Keratinocyte (primary cell): ENCODE measurements around the gene BATF. TPM values are rescaled to one million over a fixed set of nuclear protein-coding genes. Genes with fewer than 3 reads are reported as not detected.

Experiments used
- DNase-seq: peaks from one replicate; pipeline ENCODE4 v3.0.0-alpha.2; 2011; ENCODE audit warnings: low read depth, missing footprints, low spot score
- FAIRE-seq: peaks from 2 replicates; lab custom pipeline; 2011; peaks lifted over from hg19 to GRCh38; lab: Jason Lieb, UNC
- H2AFZ ChIP-seq: 2 replicates; pipeline ENCODE4 v1.6.0; 2012; ENCODE audit warnings: low read length, control low read depth, inconsistent platforms; ENCODE audit not compliant: control insufficient read depth
- H3K27ac ChIP-seq: 2 replicates; pipeline ENCODE4 v1.5.1; 2011; ENCODE audit warnings: low read length; ENCODE audit not compliant: control insufficient read depth, insufficient read depth
- H3K27me3 ChIP-seq: 3 replicates; pipeline ENCODE4 v1.6.0; 2011; ENCODE audit warnings: low read length; ENCODE audit not compliant: control insufficient read depth, insufficient read depth; ENCODE audit errors: extremely low read depth
- H3K36me3 ChIP-seq, 2 experiments: 2 replicates in 1 of 2; 3 replicates in 1 of 2; pipeline ENCODE4 v1.5.1; 2011; ENCODE audit warnings: low read length in 2 of 2, mild to moderate bottlenecking in 1 of 2; ENCODE audit not compliant: control insufficient read depth in 2 of 2, insufficient read depth in 2 of 2; ENCODE audit errors: extremely low read depth in 1 of 2
- H3K4me1 ChIP-seq: 3 replicates; pipeline ENCODE4 v1.5.1; 2011; ENCODE audit warnings: low read length; ENCODE audit not compliant: control insufficient read depth, insufficient read depth; ENCODE audit errors: extremely low read depth
- H3K4me2 ChIP-seq: 3 replicates; pipeline ENCODE4 v1.6.0; 2011; ENCODE audit warnings: low read depth, low read length; ENCODE audit not compliant: control insufficient read depth, insufficient read depth; ENCODE audit errors: extremely low read depth
- H3K4me3 ChIP-seq, 3 experiments: fragments of 200-600 bp in 1 of 3; sonication (generic) in 1 of 3; 2 replicates in 2 of 3; 3 replicates in 1 of 3; pipeline ENCODE4 v1.5.1; 2011 to 2016; ENCODE audit warnings: low read length in 3 of 3, mild to moderate bottlenecking in 3 of 3, control low read depth in 2 of 3, inconsistent platforms in 1 of 3, low read depth in 1 of 3, mixed read lengths in 1 of 3, mixed run types in 1 of 3, moderate library complexity in 1 of 3; ENCODE audit not compliant: control insufficient read depth in 2 of 3, insufficient read depth in 2 of 3; ENCODE audit errors: extremely low read depth in 1 of 3
- H3K79me2 ChIP-seq: 2 replicates; pipeline ENCODE4 v1.6.0; 2012; ENCODE audit warnings: low read length; ENCODE audit not compliant: control insufficient read depth, insufficient read depth
- H3K9ac ChIP-seq: 3 replicates; pipeline ENCODE4 v1.6.0; 2011; ENCODE audit warnings: low read length; ENCODE audit not compliant: control insufficient read depth, insufficient read depth; ENCODE audit errors: extremely low read depth
- H3K9me1 ChIP-seq: 3 replicates; pipeline ENCODE4 v1.6.0; 2011; ENCODE audit warnings: low read length; ENCODE audit not compliant: control insufficient read depth, insufficient read depth; ENCODE audit errors: extremely low read depth
- H3K9me3 ChIP-seq: 2 replicates; pipeline ENCODE4 v1.5.1; 2012; ENCODE audit warnings: low read depth, low read length; ENCODE audit not compliant: control insufficient read depth
- H4K20me1 ChIP-seq: 3 replicates; pipeline ENCODE4 v1.6.0; 2011; ENCODE audit warnings: low read length; ENCODE audit not compliant: control insufficient read depth, insufficient read depth; ENCODE audit errors: extremely low read depth
- EZH2 ChIP-seq: IDR thresholded peaks from one replicate; pipeline ENCODE4 v1.6.1; 2012; ENCODE audit warnings: inconsistent platforms, mild to moderate bottlenecking, low read length, moderate library complexity
- dilution Hi-C: fragments of 300-500 bp; cut with MboI; formaldehyde crosslinking; loops from one replicate; pipeline ENCODE4 v1.7.0; 2020; ENCODE audit warnings: low sequenced_read_pairs; ENCODE audit not compliant: extremely low pct_ligation_motif_present
- polyA plus RNA-seq, 5 experiments: library from polyadenylated mRNA; depleted of rRNA in 3 of 5; stranded (reverse) in 3 of 5; stranded (forward) in 1 of 5; unstranded in 1 of 5; fragments of >200 nt; gene quantifications; 1 replicate in 1 of 5; 2 replicates in 3 of 5; 3 replicates in 1 of 5; pipeline versions ENCODE4 v1.2.1 to v1.2.3, GENCODE V29; 2011 to 2012; ENCODE audit warnings: missing spikeins in 2 of 5, low read depth in 1 of 5, low replicate concordance in 1 of 5
- TF ChIP-seq, protein P1 (sequence below), 3 experiments: IDR thresholded peaks in 1 of 3; conservative IDR thresholded peaks in 1 of 3; optimal IDR thresholded peaks in 1 of 3; 2 replicates in 2 of 3; 3 replicates in 1 of 3; pipeline versions ENCODE3 to v1.5.1; 2011; ENCODE audit warnings: low read length in 3 of 3, mild to moderate bottlenecking in 3 of 3, moderate library complexity in 2 of 3, control low read depth in 1 of 3, inconsistent platforms in 1 of 3; ENCODE audit not compliant: insufficient read depth in 2 of 3; ENCODE audit errors: extremely low read depth in 1 of 3

BATF gene
- polyA plus RNA-seq, 1 donor (not counting 4 experiments of a cell fraction or from before 2014, with no cell fraction given) = not detected

DNA sequence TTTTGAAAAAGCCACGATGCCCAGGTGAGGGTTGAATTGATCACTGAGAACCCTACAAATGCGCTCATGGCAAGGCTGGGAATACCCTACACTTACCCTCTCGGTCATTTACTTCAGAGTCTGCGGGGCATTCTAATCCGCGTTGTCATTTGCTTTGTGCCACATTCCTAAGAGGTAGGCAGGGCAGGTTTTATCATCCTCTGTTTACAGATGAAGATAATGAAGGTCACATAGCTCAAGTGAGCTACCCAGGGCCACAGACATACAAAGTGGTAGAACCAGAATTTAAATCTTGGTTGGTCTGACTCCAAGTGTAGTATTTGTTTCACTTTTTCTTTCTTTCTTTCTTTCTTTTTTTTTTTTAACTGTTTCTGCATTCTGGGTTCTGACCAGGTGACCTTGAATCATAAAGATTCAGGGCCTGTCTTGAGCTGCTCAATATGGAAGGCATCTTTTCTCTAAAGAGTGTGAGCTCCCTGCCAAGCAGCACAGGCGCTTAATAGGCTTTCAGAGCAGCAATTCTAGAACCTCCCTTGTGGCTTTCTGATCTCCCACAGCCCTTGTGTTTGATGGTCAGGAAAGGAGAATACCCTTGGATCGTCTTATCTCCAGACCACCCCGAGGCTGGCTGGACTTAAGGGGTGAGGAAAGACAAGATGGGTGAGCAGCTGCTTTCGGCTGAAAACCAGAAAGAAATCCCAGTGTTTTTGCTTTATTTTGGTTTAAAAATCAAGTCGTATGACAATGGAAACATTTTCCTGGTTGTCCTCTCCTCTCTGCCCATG, 662 bp upstream of the BATF start:
- TF ChIP-seq EZH2 = no peak
- TF ChIP-seq, protein P1, sequence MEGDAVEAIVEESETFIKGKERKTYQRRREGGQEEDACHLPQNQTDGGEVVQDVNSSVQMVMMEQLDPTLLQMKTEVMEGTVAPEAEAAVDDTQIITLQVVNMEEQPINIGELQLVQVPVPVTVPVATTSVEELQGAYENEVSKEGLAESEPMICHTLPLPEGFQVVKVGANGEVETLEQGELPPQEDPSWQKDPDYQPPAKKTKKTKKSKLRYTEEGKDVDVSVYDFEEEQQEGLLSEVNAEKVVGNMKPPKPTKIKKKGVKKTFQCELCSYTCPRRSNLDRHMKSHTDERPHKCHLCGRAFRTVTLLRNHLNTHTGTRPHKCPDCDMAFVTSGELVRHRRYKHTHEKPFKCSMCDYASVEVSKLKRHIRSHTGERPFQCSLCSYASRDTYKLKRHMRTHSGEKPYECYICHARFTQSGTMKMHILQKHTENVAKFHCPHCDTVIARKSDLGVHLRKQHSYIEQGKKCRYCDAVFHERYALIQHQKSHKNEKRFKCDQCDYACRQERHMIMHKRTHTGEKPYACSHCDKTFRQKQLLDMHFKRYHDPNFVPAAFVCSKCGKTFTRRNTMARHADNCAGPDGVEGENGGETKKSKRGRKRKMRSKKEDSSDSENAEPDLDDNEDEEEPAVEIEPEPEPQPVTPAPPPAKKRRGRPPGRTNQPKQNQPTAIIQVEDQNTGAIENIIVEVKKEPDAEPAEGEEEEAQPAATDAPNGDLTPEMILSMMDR (optimal IDR thresholded peaks at IDR 0.05 in 1 of 3, IDR thresholded peaks at IDR 0.05 in 1 of 3, conservative IDR thresholded peaks at IDR 0.05 in 1 of 3; ENCODE audit: extremely low read depth in 1 of 3, insufficient read depth in 2 of 3, low read length in 3 of 3) = no peak
- H3K4me2 ChIP-seq = no peak overlapping the region
- H2AFZ ChIP-seq = no peak overlapping the region
- H3K9ac ChIP-seq = no peak overlapping the region
- H3K4me1 ChIP-seq = no peaks in the 10 kb centered on the region
- FAIRE-seq = no peak
- H3K27me3 ChIP-seq = peaks cover 6% of the 10 kb centered on the region
- no peaks in the 10 kb centered on the region for H3K9me1 ChIP-seq
- DNase-seq = no peak
- no peak overlapping the region for H3K4me3 ChIP-seq
- dilution Hi-C loops = no loop called here
- H3K9me3 ChIP-seq = no peaks in the 10 kb centered on the region
- H3K36me3 ChIP-seq = no peaks in the 10 kb centered on the region
- H3K27ac ChIP-seq = no peak overlapping the region
- no peaks in the 10 kb centered on the region for H4K20me1 ChIP-seq
- no peaks in the 10 kb centered on the region for H3K79me2 ChIP-seq

DNA sequence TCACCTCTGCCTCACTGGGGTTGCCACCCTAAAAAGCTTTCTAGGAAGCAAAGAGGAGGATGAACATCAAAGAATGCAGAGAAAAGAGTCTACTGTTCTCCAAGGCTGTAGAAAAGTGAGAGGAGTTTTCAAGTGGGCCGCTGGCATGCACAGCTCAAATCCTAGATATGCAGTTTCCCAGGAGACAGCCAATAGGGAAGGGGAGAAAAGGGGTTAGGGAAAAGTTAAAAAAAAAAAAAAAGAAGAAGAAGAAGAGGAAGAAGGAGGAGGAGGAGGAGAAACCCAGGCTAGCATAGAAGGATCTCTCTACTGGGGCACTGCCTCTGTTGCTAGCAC, 682 bp downstream of the BATF start:
- FAIRE-seq (no peak), DNase-seq (no peak)
- no peak overlapping the region for H2AFZ ChIP-seq
- H3K27me3 ChIP-seq = peaks cover 9% of the 10 kb centered on the region
- no peaks in the 10 kb centered on the region for H3K9me3 ChIP-seq
- dilution Hi-C loops = no loop called here
- no peaks in the 10 kb centered on the region for H3K36me3 ChIP-seq
- no peak overlapping the region for H3K9ac ChIP-seq
- H3K27ac ChIP-seq = no peak overlapping the region
- no peak overlapping the region for H3K4me3 ChIP-seq
- no peaks in the 10 kb centered on the region for H3K4me1 ChIP-seq
- H3K79me2 ChIP-seq = no peaks in the 10 kb centered on the region
- H3K9me1 ChIP-seq = no peaks in the 10 kb centered on the region
- TF ChIP-seq EZH2 = no peak
- TF ChIP-seq, protein P1 (optimal IDR thresholded peaks at IDR 0.05 in 1 of 3, IDR thresholded peaks at IDR 0.05 in 1 of 3, conservative IDR thresholded peaks at IDR 0.05 in 1 of 3; ENCODE audit: extremely low read depth in 1 of 3, insufficient read depth in 2 of 3, low read length in 3 of 3) = no peak
- H4K20me1 ChIP-seq = no peaks in the 10 kb centered on the region
- H3K4me2 ChIP-seq = no peak overlapping the region
